Measurements from ENCODE around the gene RNF103.

RNF103 gene

DNA sequence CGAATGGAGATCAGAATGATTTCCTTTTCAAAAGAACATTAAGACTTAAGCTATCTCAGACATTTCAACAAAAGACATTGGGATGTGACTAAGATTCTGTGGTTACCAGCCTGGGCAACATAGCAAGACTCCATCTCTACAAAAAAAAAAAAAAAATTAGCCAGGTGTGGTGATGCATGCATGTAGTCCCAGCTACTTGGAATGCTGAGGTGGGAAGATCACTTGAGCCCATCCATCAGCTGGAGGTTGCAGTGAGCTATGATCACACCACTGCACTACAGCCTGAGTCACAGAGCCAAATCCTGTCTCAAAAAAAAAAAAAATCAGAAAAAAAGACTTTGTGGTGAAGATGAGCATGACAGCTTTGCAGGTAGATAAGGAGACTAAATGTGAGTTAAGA, 12.8 kb downstream of the RNF103 start:
- CTCF ChIA-PET: no interaction called here
- TF ChIP-seq, protein P1, sequence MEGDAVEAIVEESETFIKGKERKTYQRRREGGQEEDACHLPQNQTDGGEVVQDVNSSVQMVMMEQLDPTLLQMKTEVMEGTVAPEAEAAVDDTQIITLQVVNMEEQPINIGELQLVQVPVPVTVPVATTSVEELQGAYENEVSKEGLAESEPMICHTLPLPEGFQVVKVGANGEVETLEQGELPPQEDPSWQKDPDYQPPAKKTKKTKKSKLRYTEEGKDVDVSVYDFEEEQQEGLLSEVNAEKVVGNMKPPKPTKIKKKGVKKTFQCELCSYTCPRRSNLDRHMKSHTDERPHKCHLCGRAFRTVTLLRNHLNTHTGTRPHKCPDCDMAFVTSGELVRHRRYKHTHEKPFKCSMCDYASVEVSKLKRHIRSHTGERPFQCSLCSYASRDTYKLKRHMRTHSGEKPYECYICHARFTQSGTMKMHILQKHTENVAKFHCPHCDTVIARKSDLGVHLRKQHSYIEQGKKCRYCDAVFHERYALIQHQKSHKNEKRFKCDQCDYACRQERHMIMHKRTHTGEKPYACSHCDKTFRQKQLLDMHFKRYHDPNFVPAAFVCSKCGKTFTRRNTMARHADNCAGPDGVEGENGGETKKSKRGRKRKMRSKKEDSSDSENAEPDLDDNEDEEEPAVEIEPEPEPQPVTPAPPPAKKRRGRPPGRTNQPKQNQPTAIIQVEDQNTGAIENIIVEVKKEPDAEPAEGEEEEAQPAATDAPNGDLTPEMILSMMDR (IDR thresholded peaks at IDR 0.05; ENCODE audit: control extremely low read depth, extremely low read depth, low read depth, missing control alignments): no peak
- DNase-seq (ENCODE audit: extremely low spot score): no peak
- POLR2A ChIA-PET: interaction anchor here (0.6 kb wide), 1 partner anchor 8 kb away, joined by 6 read pairs; no protein-coding TSS in a partner anchor

DNA sequence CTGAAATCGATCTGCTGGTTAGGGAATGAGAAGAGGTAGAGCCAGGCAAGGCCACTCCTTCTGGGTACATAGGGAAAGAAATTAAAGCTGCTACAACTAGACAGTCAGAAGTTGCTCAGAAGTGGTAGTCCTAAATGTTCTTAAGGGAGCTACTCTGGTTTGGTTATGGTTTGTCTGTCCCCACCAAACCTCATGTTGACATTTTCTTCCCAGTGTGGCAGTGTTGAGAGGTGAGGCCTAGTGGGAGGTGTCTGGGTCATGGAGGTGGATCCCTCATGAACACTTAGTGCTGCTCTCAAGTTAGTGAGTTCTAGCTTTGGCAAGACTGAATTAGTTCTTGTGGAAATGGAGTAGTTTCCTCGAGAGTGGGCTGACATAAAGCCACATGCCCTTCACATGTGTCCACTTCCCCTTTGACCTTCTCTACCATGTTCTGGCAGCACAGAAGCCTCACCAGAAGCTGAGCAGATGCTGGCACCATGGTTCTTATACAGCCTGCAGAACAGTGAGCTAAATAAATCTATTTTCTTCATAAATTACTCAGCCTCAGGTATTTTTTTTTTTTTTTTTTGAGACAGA, 14.7 kb downstream of the RNF103 start:
- ChIA-PET POLR2A (interaction anchor here (0.6 to 0.8 kb wide), 3 partner anchors 8 to 168 kb away, joined by 4 to 10 read pairs (median 7); partner anchors contain the start of gene KDM3A), CTCF (interaction anchor here (1.1 to 3.4 kb wide), 2 partner anchors 8 to 10 kb away, joined by 3 to 15 read pairs; no protein-coding TSS in a partner anchor)
- TF ChIP-seq, protein P1 (IDR thresholded peaks at IDR 0.05; ENCODE audit: control extremely low read depth, extremely low read depth, low read depth, missing control alignments): no peak
- no peak for DNase-seq (ENCODE audit: extremely low spot score)

DNA sequence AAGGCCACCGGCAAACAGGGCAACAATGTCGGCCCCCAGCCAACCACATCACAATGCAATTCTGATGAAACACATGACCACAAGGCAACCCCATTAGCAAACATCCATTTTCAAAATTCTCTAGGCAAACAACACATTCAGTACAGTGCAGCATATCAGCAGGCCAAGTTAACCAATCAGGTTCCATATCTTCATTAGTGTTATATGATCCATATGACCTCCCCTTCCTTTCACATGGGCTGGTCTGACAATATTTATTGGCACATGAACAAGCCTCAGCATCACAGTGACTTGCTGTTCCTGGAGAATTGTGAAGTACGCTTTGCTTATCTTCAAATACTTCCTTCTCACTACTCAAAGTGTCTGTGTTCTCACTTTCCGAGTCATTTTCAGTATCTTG, 19.8 kb downstream of the RNF103 start:
- no peak for DNase-seq (ENCODE audit: extremely low spot score)
- CTCF ChIA-PET: interaction anchor here (2.1 kb wide), 1 partner anchor 13 kb away, joined by 7 read pairs; no protein-coding TSS in a partner anchor
- POLR2A ChIA-PET: no interaction called here
- TF ChIP-seq, protein P1 (IDR thresholded peaks at IDR 0.05; ENCODE audit: control extremely low read depth, extremely low read depth, low read depth, missing control alignments): no peak

DNA sequence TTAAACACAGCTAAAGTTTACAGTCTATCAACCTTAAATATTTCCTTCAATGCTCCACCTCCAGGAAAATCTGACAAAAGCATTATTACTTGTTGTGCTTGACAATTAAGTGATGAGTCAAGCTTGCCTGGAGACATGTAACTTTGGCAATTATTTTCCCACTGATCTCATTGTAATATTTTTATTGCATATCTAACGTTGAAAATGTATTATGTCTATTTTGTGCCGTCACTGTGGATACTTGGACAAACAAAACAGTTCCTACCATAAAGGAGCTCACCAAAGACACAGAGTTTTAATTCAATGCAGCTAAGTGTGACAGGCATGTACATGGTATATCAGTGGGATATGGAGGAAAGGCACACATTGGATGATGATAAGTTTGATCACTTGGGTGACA, 24.7 kb downstream of the RNF103 start:
- no peak for DNase-seq (ENCODE audit: extremely low spot score)
- ChIA-PET POLR2A (interaction anchor here (1.0 kb wide), 1 partner anchor 17 kb away, joined by 3 read pairs; no protein-coding TSS in a partner anchor), CTCF (interaction anchor here (1.5 kb wide), 1 partner anchor 40 kb away, joined by 4 read pairs; no protein-coding TSS in a partner anchor)
- TF ChIP-seq, protein P1 (IDR thresholded peaks at IDR 0.05; ENCODE audit: control extremely low read depth, extremely low read depth, low read depth, missing control alignments): no peak

DNA sequence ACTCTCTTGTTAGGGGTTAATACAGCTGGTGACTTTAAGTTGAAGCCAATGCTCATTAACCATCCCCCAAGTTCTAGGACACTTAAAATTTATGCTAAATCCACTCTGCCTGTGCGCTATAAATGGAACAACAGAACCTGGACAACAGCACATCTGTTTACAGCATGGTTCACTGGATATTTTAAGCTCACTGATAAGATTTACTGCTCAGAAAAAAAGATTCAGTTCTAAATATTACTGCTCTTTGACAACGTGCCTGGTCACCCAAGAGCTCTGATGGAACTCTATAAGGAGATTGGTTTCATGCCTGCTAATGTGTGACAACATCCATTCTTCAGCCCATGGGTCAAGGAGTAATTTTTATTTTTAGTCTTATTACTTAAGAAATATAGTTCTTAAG, 27.5 kb downstream of the RNF103 start:
- TF ChIP-seq, protein P1 (IDR thresholded peaks at IDR 0.05; ENCODE audit: control extremely low read depth, extremely low read depth, low read depth, missing control alignments): no peak
- no peak for DNase-seq (ENCODE audit: extremely low spot score)
- CTCF ChIA-PET: interaction anchor here (1.0 kb wide), 2 partner anchors 8 to 14 kb away, joined by 3 read pairs; no protein-coding TSS in a partner anchor

DNA sequence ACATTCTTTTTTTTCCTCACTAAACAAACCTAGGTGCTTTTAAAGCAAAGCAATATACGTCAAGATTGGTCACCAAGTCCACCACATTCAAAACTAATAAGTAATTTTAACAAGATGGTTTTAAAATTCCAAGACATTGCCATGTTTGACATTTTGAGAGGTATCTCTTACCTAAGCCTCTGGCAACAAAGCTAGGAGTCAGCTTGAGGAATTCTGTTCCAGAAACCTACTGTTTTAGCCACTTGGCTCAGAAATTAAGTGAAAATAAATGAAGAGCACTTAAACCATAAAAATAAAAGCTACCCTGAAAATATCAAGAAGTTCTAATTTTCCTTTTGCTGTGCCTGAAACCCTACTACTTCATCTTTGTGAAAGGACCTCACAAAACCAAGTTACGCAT, 30.4 kb downstream of the RNF103 start:
- CTCF ChIA-PET: interaction anchor here (1.2 kb wide), 1 partner anchor 9 kb away, joined by 3 read pairs; no protein-coding TSS in a partner anchor
- POLR2A ChIA-PET: no interaction called here
- TF ChIP-seq, protein P1 (IDR thresholded peaks at IDR 0.05; ENCODE audit: control extremely low read depth, extremely low read depth, low read depth, missing control alignments): no peak
- DNase-seq (ENCODE audit: extremely low spot score): no peak

More for the DNA sequence above, 27.5 kb downstream of the RNF103 start:
- POLR2A ChIA-PET: no interaction called here
